NB4 (cell line): ENCODE results near the gene MYADML2.

Experiments used
- DNase-seq: peaks from one replicate; pipeline ENCODE4 v3.0.0; 2010; ENCODE audit warnings: low read depth
- H3K4me3 ChIP-seq: one replicate; pipeline ENCODE4 v1.5.1; 2011; ENCODE audit warnings: mild to moderate bottlenecking, low read depth, low read length, moderate library complexity
- CTCF ChIP-seq: IDR thresholded peaks from one replicate; pipeline ENCODE4 v1.5.1; 2012; ENCODE audit warnings: low read depth, low read length
- MYC ChIP-seq: IDR thresholded peaks from 2 replicates; pipeline ENCODE4 v1.6.1; 2011; ENCODE audit warnings: low read depth, low read length
- POLR2A ChIP-seq: IDR thresholded peaks from 2 replicates; pipeline ENCODE4 v1.6.1; 2011; ENCODE audit warnings: mild to moderate bottlenecking; ENCODE audit not compliant: insufficient read length; ENCODE audit errors: extremely low read depth
- TF ChIP-seq, protein P1 (sequence below): IDR thresholded peaks from 2 replicates; pipeline ENCODE4 v1.6.1; 2011; ENCODE audit warnings: low read depth, low read length

The MYADML2 gene

DNA sequence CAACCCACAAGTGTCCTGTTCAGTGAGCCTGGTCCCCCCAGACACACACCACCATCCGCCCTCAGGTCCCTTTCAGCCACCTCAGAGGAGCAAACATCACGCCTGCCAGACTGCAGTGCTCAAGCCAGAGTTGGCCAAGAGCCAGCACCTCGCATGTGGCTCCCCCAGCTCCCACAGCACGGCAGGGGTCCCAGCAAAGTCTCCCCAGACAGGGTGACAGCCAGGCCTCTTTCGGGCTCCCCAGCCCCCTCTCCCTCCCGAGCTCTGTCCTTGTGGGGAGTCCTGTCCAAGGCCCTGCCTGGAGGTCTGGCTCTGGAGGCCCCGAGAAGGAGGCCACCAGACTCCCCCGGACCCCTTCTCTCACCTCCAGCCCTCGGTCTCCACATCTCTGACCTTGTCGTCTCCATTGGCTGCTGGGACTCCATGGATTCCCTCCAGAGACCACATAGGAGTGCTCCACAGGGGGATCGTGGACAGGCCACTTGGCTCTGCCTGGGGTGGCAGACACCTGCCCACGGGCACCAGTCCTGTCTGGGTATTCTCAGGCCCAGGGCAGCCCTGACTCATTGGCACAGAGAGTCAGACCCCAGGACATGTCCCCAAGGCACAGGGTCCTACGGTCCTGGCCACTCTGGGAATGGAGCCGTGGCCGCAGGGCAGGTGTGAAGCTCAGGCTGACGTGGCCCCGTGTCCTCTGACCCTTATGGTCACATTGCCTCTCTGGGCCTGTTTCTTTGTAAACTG lies 1.8 kb upstream of the MYADML2 start:
- no peak overlapping the region for H3K4me3 ChIP-seq
- TF ChIP-seq CTCF, result no peak
- TF ChIP-seq POLR2A, result no peak
- TF ChIP-seq MYC, result no peak
- DNase-seq, result no peak

GRCh38 chr17:81944858-81945257 lies 2.2 kb downstream of the MYADML2 start:
- H3K4me3 ChIP-seq, result no peak overlapping the region
- TF ChIP-seq POLR2A (no peak), MYC (no peak), CTCF (no peak)
- TF ChIP-seq, protein P1, sequence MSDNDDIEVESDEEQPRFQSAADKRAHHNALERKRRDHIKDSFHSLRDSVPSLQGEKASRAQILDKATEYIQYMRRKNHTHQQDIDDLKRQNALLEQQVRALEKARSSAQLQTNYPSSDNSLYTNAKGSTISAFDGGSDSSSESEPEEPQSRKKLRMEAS, result no peak
- DNase-seq, result no peak

- no peak overlapping the region for H3K4me3 ChIP-seq
- DNase-seq, result no peak
- TF ChIP-seq POLR2A, result no peak
Measured at GRCh38 chr17:81942167-81942553, 4.9 kb downstream of the MYADML2 start.

DNA sequence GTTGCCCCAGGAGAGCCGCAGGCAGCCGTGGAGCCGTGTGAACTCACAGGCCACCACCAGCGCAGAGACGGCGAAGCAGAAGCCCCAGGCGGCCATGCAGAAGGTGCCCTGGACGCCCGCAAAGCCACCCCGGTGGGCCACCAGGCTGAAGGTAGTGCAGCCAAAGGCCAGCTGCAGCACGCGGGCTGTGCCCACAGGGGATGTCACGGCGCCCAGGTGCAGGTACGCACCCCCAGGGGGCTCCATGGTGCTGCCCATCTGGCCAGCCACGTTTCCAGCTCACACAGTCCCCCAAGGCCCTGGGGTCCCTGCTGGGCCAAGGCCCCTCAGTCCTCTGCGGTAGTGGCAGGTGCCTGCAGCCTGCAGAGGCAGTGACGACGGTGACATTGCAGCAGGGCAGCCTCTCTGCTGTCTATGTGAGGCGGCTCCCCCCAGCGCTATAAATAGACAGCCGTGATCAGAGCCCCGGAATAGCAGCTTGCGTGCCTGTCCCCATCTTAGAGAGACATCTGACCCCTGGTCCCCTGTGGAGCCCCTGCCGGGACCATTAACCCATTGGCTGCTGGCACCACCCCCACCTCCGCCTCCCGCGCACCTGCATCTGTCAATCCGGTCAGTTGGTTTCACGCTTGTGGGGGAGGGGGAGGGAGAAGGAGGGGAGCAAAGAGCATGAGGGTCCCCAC lies 5.4 kb downstream of the MYADML2 start:
- H3K4me3 ChIP-seq, result no peak overlapping the region
- no peak for DNase-seq
- TF ChIP-seq POLR2A, result no peak
- TF ChIP-seq CTCF, result no peak
- no peak for TF ChIP-seq MYC
- TF ChIP-seq, protein P1, result no peak

DNA sequence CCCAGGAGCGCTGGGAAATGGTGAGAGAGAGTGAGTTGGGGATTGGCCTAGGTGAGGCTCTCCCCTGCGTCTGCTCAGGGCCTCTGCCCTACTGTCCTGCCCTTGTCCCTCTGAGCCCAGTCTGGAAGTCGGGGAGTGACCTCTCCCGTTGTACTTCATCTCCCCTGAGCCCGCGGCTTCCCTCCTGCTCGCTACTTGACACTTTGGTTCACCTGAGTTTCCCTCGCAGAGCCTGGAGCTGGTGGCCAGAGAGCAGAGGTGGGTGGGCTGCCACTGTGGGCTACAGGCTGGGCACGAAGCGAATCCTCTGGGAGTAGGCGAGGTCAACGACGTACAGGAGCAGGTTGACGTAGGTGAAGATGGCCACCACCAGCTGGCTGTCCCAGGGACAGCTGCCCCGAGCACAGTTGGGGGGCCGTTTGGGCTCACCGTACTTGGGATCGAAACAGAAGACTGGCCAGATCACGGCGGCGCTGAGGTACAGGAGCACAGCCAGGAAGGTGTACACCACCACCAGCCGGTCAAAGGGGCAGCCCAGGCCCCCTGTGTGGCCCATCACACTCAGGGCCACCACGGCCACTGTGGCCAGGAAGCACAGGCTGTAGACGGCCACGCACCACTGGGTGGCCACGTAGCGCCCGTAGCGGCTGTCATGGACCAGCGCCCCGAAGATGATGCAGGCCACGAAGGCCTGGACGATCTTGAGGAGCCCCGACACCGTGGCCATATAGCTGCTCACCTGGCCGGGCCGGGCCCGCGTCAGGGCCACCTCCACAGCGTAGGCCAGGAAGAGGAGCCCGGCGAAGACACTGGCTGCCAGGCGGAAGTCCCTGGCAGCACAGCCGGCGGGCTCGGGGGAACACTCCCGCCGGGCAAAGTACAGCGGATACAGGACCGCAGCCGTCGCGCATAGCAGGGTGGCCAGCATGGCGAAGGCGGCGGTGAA lies 6.2 kb downstream of the MYADML2 start:
- DNase-seq, result no peak
- no peak overlapping the region for H3K4me3 ChIP-seq
- TF ChIP-seq CTCF (no peak), MYC (no peak), POLR2A (no peak)
- TF ChIP-seq, protein P1, result no peak

DNA sequence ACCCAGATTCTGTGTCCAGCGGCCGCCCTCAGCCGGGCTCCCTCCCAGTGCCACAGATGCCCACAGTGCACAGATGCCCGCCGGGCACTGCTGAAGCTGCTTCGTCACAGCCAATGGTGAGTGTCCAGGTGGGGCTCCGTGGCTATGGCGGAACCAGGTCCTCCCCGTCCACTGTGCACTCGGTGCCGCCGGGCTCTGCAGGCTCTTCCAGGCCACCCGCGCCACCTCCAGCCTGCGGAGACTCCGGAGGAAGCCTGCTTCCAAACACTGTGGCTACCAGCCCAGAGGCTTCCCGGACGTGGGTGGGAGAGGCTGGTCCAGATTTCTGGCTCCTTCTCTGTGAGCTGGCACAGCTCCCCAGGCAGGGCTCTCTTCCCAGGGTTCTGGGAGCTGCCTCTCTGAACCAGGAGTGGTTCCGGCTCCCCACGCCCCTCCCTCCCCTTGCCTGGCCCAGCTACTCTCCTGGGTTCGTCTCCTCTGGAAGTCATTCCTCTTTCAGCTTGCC lies 7.1 kb downstream of the MYADML2 start:
- TF ChIP-seq, protein P1, result no peak
- TF ChIP-seq POLR2A, result no peak
- TF ChIP-seq MYC, result no peak
- TF ChIP-seq CTCF, result no peak
- no peak overlapping the region for H3K4me3 ChIP-seq
- no peak for DNase-seq
